Ovary (tissue), 3 donors: ENCODE measurements around the gene ATP6V1B1.

ENCODE experiments used
- POLR2A ChIP-seq: fragments of 450-650 bp; IDR thresholded peaks from one replicate; pipeline ENCODE4 v1.6.1; 2017; ENCODE audit warnings: antibody characterized with exemption, mild to moderate bottlenecking, moderate library complexity
- TF ChIP-seq, protein P1 (sequence below), 3 donors: fragments of 450-650 bp in 2 of 3; fragments of 200-600 bp in 1 of 3; IDR thresholded peaks; one replicate each; pipeline versions ENCODE4 v1.5.1 to v1.8.0; 2016 to 2022; ENCODE audit warnings: antibody characterized with exemption in 3 of 3, mild to moderate bottlenecking in 1 of 3
- donor health status: DM: no; HTN: no; CAD: no.

DNA sequence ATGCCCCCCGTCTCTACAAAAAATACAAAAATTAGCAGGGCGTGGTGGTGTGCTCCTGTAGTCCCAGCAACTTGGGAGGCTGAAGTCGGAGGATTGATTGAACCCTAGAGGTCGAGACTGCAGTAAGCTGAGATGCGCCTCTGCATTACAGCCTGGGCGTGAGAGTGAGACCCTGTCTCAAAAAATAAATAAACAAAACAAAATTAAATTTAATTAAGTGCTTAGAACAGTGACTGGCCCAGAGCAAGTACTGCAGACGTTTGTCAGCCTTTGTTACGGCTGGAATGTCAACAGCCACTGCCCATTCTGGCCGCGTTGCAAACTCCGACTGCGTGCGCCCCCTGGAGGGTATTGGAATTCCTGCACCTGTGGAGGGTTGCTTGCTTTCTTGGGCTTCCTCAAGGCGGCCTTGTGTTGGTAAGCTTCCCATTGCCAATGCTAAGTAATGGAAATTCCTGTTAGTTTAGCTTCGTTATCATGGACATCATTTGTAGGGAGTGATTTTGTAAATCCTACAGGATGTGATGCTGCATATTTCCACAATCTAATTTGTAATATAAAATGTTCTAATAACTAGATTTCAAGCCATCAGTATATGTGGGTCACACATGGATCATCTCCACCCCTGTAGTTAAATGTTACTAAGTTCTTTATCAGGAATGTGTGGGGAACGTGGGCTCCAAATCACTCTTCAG lies 15.9 kb upstream of the ATP6V1B1 start:
- TF ChIP-seq, protein P1, sequence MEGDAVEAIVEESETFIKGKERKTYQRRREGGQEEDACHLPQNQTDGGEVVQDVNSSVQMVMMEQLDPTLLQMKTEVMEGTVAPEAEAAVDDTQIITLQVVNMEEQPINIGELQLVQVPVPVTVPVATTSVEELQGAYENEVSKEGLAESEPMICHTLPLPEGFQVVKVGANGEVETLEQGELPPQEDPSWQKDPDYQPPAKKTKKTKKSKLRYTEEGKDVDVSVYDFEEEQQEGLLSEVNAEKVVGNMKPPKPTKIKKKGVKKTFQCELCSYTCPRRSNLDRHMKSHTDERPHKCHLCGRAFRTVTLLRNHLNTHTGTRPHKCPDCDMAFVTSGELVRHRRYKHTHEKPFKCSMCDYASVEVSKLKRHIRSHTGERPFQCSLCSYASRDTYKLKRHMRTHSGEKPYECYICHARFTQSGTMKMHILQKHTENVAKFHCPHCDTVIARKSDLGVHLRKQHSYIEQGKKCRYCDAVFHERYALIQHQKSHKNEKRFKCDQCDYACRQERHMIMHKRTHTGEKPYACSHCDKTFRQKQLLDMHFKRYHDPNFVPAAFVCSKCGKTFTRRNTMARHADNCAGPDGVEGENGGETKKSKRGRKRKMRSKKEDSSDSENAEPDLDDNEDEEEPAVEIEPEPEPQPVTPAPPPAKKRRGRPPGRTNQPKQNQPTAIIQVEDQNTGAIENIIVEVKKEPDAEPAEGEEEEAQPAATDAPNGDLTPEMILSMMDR (IDR thresholded peaks at IDR 0.05) = peak in 1 of 3 donors; percentile 36
- TF ChIP-seq POLR2A = no peak
